Measurements from ENCODE around the gene FBXL17. TPM values are rescaled to one million over a fixed set of nuclear protein-coding genes. Genes with fewer than 3 reads are reported as not detected.

Gene FBXL17
- polyA plus RNA-seq, 2 of the 4 experiments (the other 2 are of a cell fraction): 8.7 to 9.1 TPM

DNA sequence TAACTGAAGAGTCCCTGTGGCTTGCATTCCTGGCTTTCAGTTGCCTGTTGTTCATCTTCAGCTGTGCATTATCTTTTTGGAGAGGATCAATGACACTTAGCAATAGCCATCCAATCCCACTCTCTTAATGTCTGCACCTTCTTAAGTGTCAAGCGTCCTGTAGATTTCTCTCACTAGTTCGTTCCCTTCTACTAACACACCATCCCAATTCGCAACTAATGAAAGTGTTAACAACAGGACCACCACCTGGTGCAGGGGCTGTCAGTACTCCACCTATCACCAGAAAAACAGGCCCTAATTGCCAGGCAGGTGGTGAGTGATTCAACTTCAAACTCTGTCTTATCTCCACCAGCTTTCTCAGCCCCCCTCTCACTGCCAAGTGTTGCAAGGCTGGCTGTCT is 541.7 kb downstream of the FBXL17 start:
- CTCF ChIA-PET: no interaction called here
- FAIRE-seq: no peak
- no peaks in the 10 kb centered on the region for H3K4me1 ChIP-seq

GRCh38 chr5:107835096-107835495 is 546.8 kb downstream of the FBXL17 start:
- no peaks in the 10 kb centered on the region for H3K4me1 ChIP-seq
- ChIA-PET CTCF (no interaction called here), POLR2A (no interaction called here)
- no peak overlapping the region for H3K27ac ChIP-seq
- ATAC-seq (no peak), DNase-seq (ENCODE audit: low read depth in 1 of 2, low spot score in 1 of 2) (no peak), FAIRE-seq (no peak)
- no peak overlapping the region for H3K4me3 ChIP-seq
- H3K9me3 ChIP-seq: no peaks in the 10 kb centered on the region
- 76% methylated on average over 8 of the region's 8 CpGs for WGBS (ENCODE audit: missing lambda C conversion rate)
- H3K4me2 ChIP-seq: no peak overlapping the region
- TF ChIP-seq HDAC2 (IDR thresholded peaks at IDR 0.05) (no peak), NR3C1 (IDR thresholded peaks at IDR 0.05) (no peak), ESRRA (IDR thresholded peaks at IDR 0.05; ENCODE audit: borderline replicate concordance, low read length) (no peak), NPAS2 (CRISPR knock-in tag; IDR thresholded peaks at IDR 0.05; ENCODE audit: borderline replicate concordance) (no peak), SMC3 (IDR thresholded peaks at IDR 0.05) (no peak), RARB (CRISPR knock-in tag; IDR thresholded peaks at IDR 0.05) (no peak), CHD2 (IDR thresholded peaks at IDR 0.05; ENCODE audit: low read length, partially characterized antibody) (no peak), EP300 (IDR thresholded peaks at IDR 0.05) (no peak), BCL3 (IDR thresholded peaks at IDR 0.05) (no peak), NFE2L2 (conservative IDR thresholded peaks at IDR 0.05; ENCODE audit: low read length) (no peak)

More for the DNA sequence above, 541.7 kb downstream of the FBXL17 start:
- ATAC-seq (no peak), DNase-seq (ENCODE audit: low read depth in 1 of 2, low spot score in 1 of 2) (no peak)
- Histone ChIP-seq H3K27ac (no peak overlapping the region), H3K4me2 (no peak overlapping the region), H3K4me3 (no peak overlapping the region), H3K9me3 (no peaks in the 10 kb centered on the region)
- no peak for TF ChIP-seq PBX3 (IDR thresholded peaks at IDR 0.05)
- TF ChIP-seq HOXB13 (CRISPR knock-in tag; IDR thresholded peaks at IDR 0.05; ENCODE audit: low read depth): no peak
- TF ChIP-seq RCOR1 (IDR thresholded peaks at IDR 0.05; ENCODE audit: low read depth, low read length): no peak
- TF ChIP-seq REST (IDR thresholded peaks at IDR 0.05): no peak
- TF ChIP-seq PHF8 (IDR thresholded peaks at IDR 0.05; ENCODE audit: borderline replicate concordance, low read depth): no peak
- TF ChIP-seq EHMT2 (IDR thresholded peaks at IDR 0.05; ENCODE audit: low read depth): no peak
- TF ChIP-seq ZC3H11A (IDR thresholded peaks at IDR 0.05): no peak
- no peak for TF ChIP-seq CHD4 (IDR thresholded peaks at IDR 0.05; ENCODE audit: borderline replicate concordance)
- no peak for TF ChIP-seq RFX5 (IDR thresholded peaks at IDR 0.05)
- TF ChIP-seq EP300 (IDR thresholded peaks at IDR 0.05): no peak
- no peak for TF ChIP-seq BHLHE40 (IDR thresholded peaks at IDR 0.05; ENCODE audit: low read depth, low read length)
- no peak for TF ChIP-seq ZNF302 (CRISPR knock-in tag; IDR thresholded peaks at IDR 0.05)
- TF ChIP-seq FOXS1 (CRISPR knock-in tag; IDR thresholded peaks at IDR 0.05): no peak
- TF ChIP-seq EHF (CRISPR knock-in tag; IDR thresholded peaks at IDR 0.05): no peak
- TF ChIP-seq NFE2L2 (conservative IDR thresholded peaks at IDR 0.05; ENCODE audit: low read length): no peak
- no peak for TF ChIP-seq POLR2A (IDR thresholded peaks at IDR 0.05; ENCODE audit: low read length)
- no peak for TF ChIP-seq CEBPB (IDR thresholded peaks at IDR 0.05)
- no peak for TF ChIP-seq HOXB5 (CRISPR knock-in tag; IDR thresholded peaks at IDR 0.05)
- 80% methylated on average over 3 of the region's 3 CpGs for WGBS (ENCODE audit: missing lambda C conversion rate)
- POLR2A ChIA-PET: no interaction called here

Data from A549 (cell line).